Testis (tissue), 3 donors: ENCODE measurements around the gene TOM1L2. TPM values are rescaled to one million over a fixed set of nuclear protein-coding genes. Genes with fewer than 3 reads are reported as not detected.

Source experiments
- DNase-seq: peaks from one replicate; pipeline ENCODE4 v3.0.0-alpha.2; 2019
- H3K27ac ChIP-seq, 2 donors: fragments of 200-600 bp; sonication (generic); one replicate each; pipeline ENCODE4 v1.5.1; 2019
- H3K27me3 ChIP-seq: fragments of 200-600 bp; sonication (generic); one replicate; pipeline ENCODE4 v1.5.1; 2019
- H3K36me3 ChIP-seq: fragments of 200-600 bp; sonication (generic); one replicate; pipeline ENCODE4 v1.5.1; 2017; ENCODE audit warnings: low read depth; ENCODE audit errors: missing control alignments
- H3K4me1 ChIP-seq: fragments of 200-600 bp; sonication (generic); one replicate; pipeline ENCODE4 v1.5.1; 2019
- H3K4me3 ChIP-seq, 2 donors: fragments of 200-600 bp; sonication (generic); one replicate each; pipeline ENCODE4 v1.5.1; 2017 to 2019
- H3K9me3 ChIP-seq: fragments of 200-600 bp; sonication (generic); one replicate; pipeline ENCODE4 v1.5.1; 2017
- POLR2A ChIP-seq: fragments of 450-650 bp; IDR thresholded peaks from one replicate; pipeline ENCODE4 v1.6.1; 2017; ENCODE audit warnings: antibody characterized with exemption, mild to moderate bottlenecking, moderate library complexity
- WGBS, 2 donors: methylation state at CpG; one replicate each; pipeline ENCODE4 v1.1.5; 2018; 5-methylcytosine and 5-hydroxymethylcytosine counted together
- intact Hi-C: fragments of 100-400 bp; cut with DNase I; formaldehyde crosslinking; loops from one replicate; pipeline ENCODE4 v1.15.1; 2023; ENCODE audit warnings: low total_unique reads
- polyA plus RNA-seq: library from polyadenylated mRNA; stranded (reverse); fragments of 350-450 nt; fragmentation: Illumina TruSeq; extraction: RNeasy Lipid Tissue Mini Kit (QIAGEN cat#74804); gene quantifications from one replicate; pipeline ENCODE4 v1.2.3, GENCODE V29; 2014; ENCODE audit warnings: low read depth, low replicate concordance; ENCODE audit not compliant: insufficient read depth
- total RNA-seq, 2 donors: library from RNA; depleted of rRNA; stranded (reverse); fragments of >200 nt; gene quantifications; one replicate each; pipeline ENCODE4 v1.2.3, GENCODE V29; 2016
- TF ChIP-seq, protein P1 (sequence below), 3 experiments: fragments of 450-650 bp in 2 of 3; fragments of 200-600 bp in 1 of 3; sonication (generic) in 1 of 3; IDR thresholded peaks; one replicate each; pipeline ENCODE4 v1.5.1; 2016 to 2019; ENCODE audit warnings: antibody characterized with exemption in 3 of 3, mild to moderate bottlenecking in 2 of 3, moderate library complexity in 1 of 3

Gene TOM1L2
- total and polyA plus RNA-seq, 3 donors from 2014 or later = 92.4 to 221 (median 218) TPM

DNA sequence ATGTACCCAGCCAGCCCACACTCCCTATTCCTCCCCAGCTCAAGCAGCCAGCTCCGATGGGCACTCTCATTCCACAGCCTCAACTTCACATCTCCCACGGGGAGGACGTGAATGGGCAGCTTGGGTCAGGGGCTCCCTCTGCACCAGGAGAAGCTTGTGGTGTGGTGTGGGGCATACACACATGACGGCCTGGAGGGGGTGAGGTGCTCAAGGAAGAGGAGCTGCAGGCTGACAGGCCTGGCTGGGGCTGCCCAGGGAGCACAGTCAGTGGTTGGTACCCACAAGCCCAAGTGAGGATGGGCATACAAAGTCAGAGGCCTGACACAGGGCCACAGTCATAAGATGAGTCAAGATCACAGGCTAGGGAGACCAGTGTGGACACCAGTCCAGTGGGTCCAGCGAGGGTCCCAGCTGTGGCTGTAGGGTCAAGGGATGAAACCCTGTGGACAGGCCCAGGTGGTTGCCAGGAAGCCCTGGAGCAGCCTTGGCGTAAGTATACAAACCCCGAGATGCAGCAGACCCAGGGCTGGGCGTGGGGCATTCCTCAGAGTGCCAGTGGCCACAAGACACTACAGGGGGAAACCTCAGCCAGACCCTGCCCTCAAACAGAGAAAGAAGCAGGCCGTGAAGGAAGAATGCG, 4.9 kb upstream of the TOM1L2 start:
- WGBS, 2 donors = 79 to 81% methylated on average over 8 to 10 of the region's 10 CpGs
- Histone ChIP-seq H3K36me3 (no peaks in the 10 kb centered on the region), H3K4me3 (no peak overlapping the region), H3K4me1 (no peaks in the 10 kb centered on the region), H3K27ac (no peak overlapping the region), H3K27me3 (no peaks in the 10 kb centered on the region), H3K9me3 (no peaks in the 10 kb centered on the region)
- TF ChIP-seq POLR2A = no peak
- TF ChIP-seq, protein P1, sequence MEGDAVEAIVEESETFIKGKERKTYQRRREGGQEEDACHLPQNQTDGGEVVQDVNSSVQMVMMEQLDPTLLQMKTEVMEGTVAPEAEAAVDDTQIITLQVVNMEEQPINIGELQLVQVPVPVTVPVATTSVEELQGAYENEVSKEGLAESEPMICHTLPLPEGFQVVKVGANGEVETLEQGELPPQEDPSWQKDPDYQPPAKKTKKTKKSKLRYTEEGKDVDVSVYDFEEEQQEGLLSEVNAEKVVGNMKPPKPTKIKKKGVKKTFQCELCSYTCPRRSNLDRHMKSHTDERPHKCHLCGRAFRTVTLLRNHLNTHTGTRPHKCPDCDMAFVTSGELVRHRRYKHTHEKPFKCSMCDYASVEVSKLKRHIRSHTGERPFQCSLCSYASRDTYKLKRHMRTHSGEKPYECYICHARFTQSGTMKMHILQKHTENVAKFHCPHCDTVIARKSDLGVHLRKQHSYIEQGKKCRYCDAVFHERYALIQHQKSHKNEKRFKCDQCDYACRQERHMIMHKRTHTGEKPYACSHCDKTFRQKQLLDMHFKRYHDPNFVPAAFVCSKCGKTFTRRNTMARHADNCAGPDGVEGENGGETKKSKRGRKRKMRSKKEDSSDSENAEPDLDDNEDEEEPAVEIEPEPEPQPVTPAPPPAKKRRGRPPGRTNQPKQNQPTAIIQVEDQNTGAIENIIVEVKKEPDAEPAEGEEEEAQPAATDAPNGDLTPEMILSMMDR (IDR thresholded peaks at IDR 0.05) = no peak
- intact Hi-C loops = no loop called here
- DNase-seq = no peak

DNA sequence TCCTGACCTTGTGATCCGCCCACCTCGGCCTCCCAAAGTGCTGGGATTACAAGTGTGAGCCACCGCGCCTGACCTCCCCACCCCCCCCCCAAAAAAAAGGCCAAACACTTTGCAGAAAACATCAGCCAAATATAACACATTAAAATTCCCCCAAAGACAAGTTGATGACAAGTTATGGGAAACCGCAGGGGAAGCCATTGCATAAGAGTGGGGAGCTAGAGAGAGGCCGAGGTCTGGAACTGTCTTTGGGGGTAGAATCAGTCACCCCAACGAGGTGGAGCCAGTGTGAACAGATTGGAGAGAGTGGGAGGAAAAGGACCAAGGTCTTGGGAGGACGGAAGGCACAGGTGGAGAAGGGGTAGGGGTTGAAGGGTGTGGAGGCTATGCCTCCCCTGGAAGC, 3.2 kb upstream of the TOM1L2 start:
- intact Hi-C loops = no loop called here
- DNase-seq = no peak
- no peaks in the 10 kb centered on the region for H3K36me3 ChIP-seq
- H3K27ac ChIP-seq = no peak overlapping the region
- 79 to 83% methylated on average over 8 of the region's 8 CpGs for WGBS, 2 donors
- no peaks in the 10 kb centered on the region for H3K27me3 ChIP-seq
- no peak for TF ChIP-seq POLR2A
- TF ChIP-seq, protein P1 (IDR thresholded peaks at IDR 0.05) = no peak
- H3K4me3 ChIP-seq = no peak overlapping the region
- H3K4me1 ChIP-seq = peaks cover 7% of the 10 kb centered on the region
- H3K9me3 ChIP-seq = no peaks in the 10 kb centered on the region

DNA sequence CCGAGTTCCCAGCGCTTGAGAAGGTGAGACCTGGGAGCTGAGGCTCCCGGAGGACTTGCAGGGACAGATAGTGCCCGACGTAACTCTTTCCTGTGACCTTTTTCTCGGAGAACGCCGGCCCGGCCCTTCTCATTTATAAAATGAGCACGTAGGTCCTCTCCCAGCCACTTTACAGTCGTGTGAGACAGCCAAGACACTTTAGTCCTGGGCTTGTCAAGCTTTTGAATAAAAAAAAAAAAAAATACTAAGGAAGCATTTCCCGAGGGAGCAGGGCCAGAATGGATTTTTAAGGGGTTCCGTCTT, 703 bp upstream of the TOM1L2 start:
- peak overlapping the region in 1 of 2 donors; percentile 52 for H3K27ac ChIP-seq
- no peaks in the 10 kb centered on the region for H3K36me3 ChIP-seq
- intact Hi-C loops = no loop called here
- no peaks in the 10 kb centered on the region for H3K9me3 ChIP-seq
- no peaks in the 10 kb centered on the region for H3K27me3 ChIP-seq
- peaks cover 11% of the 10 kb centered on the region for H3K4me1 ChIP-seq
- no peak for DNase-seq
- 4 to 5% methylated on average over 3 to 13 of the region's 13 CpGs for WGBS, 2 donors
- TF ChIP-seq, protein P1 (IDR thresholded peaks at IDR 0.05) = no peak
- no peak for TF ChIP-seq POLR2A
- peak overlapping the region; percentile 49 to 93 for H3K4me3 ChIP-seq

DNA sequence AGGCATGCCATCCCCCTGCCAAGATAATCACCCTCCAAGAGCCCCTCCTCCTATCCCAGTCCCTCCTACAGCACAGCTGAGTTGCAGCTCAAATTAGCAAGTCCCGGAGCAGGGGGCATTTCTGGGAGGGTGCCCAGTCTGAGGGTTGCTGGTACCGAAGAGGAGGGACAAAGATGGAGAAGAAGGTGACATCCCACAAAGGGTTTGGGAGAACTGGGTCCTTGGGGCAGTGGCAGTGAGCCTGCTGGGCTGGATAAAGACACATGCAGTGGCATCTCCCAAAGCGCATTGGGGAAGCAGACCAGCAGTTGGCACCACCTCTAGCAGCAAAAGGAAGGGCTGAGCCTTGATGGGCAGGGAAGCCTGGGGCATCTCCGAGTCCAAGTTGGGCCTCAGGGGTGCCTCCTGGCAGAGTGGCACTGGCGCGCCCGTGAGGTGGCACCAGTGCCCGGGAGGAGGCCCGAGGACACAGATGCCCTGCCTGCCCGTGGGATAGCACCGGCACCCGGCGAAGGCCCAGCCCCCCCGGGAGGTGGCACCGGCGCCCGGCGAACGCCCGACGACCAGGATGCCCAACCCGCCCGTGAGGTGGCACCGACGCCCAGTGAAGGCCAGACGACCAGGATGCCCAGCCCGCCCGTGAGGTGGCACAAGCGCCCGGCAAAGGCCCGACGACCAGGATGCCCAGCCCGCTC, 622 bp downstream of the TOM1L2 start:
- 0 to 4% methylated on average over 9 to 20 of the region's 33 CpGs for WGBS, 2 donors
- Histone ChIP-seq H3K27me3 (no peaks in the 10 kb centered on the region), H3K9me3 (no peaks in the 10 kb centered on the region), H3K4me3 (peak overlapping the region; percentile 84 to 93), H3K4me1 (peaks cover 17% of the 10 kb centered on the region), H3K27ac (peak overlapping the region; percentile 78 to 82), H3K36me3 (no peaks in the 10 kb centered on the region)
- intact Hi-C loops = no loop called here
- TF ChIP-seq, protein P1 (IDR thresholded peaks at IDR 0.05) = no peak
- TF ChIP-seq POLR2A = no peak
- peak; percentile 60 for DNase-seq
